ENCODE results near the gene DMD. TPM values are rescaled to one million over a fixed set of nuclear protein-coding genes. Genes with fewer than 3 reads are reported as not detected.
"Not testable (repeated sequence)": the region's sequence is repeated elsewhere in the genome, so short reads cannot be mapped to it uniquely, and the experiment has no call there.

Gene DMD
- total RNA-seq, 2 donors from 2014 or later, result 2.8 to 3.4 TPM

- peaks cover 5% of the 10 kb centered on the region for H3K36me3 Mint-ChIP-seq
- ATAC-seq (no peak), DNase-seq (ENCODE audit: low spot score) (no peak)
- H3K27ac Mint-ChIP-seq, result no peak overlapping the region
- H3K9me3 Mint-ChIP-seq, result peaks cover 10% of the 10 kb centered on the region
- H3K4me3 Mint-ChIP-seq, result no peak overlapping the region
- peaks cover 0 to 8% of the 10 kb centered on the region in 2 donors for H3K27me3 Mint-ChIP-seq
- H3K4me1 Mint-ChIP-seq (ENCODE audit: low read depth in 2 of 2), result no peaks in the 10 kb centered on the region
These were observed 818.7 kb downstream of the DMD start for GRCh38 chrX:32392655-32393054.

DNA sequence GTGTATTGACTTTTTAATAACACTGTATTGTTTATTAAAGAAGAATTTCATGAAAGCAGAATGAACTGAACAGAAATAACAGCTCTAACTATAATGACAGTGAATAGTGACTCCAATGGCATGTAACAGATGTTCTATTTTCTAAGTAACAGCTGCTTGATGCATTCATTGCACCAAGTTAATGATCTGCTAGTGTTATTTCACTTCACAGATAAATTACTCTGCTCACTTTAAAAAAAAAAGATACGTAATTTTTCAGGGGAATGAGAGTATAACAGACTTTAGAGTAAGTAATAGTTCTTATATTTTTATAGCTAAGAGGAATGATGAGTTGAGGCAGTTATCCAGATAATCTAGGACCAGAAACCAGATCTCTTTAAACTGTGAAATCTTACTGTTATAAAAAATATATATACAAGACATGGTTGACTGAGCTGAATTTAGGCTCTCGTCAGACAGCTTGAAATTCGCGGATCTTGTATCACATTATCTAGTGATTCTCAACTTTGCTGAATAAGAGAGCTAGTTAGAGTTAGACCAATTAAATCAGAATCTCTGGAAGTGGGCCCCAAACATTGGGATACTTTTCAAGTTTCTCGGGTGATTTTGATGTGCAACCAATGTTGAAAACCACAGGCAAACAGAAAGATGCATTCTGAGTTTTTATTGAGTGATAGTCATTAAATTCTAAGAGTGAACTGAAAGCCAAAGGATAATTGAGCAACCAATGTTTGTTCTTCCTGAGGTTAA, 840.7 kb downstream of the DMD start:
- DNase-seq (ENCODE audit: low spot score), result no peak
- ATAC-seq, result no peak
- no peaks in the 10 kb centered on the region for H3K4me1 Mint-ChIP-seq (ENCODE audit: low read depth in 2 of 2)
- no peaks in the 10 kb centered on the region for H3K36me3 Mint-ChIP-seq
- no peaks in the 10 kb centered on the region for H3K9me3 Mint-ChIP-seq
- H3K27me3 Mint-ChIP-seq, result no peaks in the 10 kb centered on the region
- H3K27ac Mint-ChIP-seq, result no peak overlapping the region
- H3K4me3 Mint-ChIP-seq, result no peak overlapping the region

GRCh38 chrX:32293962-32294700, 917.2 kb downstream of the DMD start:
- no peaks in the 10 kb centered on the region for H3K36me3 Mint-ChIP-seq
- ATAC-seq (no peak), DNase-seq (ENCODE audit: low spot score) (no peak)
- no peak overlapping the region for H3K27ac Mint-ChIP-seq
- no peak overlapping the region for H3K4me3 Mint-ChIP-seq
- H3K4me1 Mint-ChIP-seq (ENCODE audit: low read depth in 2 of 2), result no peaks in the 10 kb centered on the region
- H3K27me3 Mint-ChIP-seq, result no peaks in the 10 kb centered on the region
- peaks cover 3% of the 10 kb centered on the region for H3K9me3 Mint-ChIP-seq

GRCh38 chrX:32289356-32289755, 922.0 kb downstream of the DMD start:
- Mint-ChIP-seq H3K9me3 (peaks cover 3% of the 10 kb centered on the region), H3K36me3 (no peaks in the 10 kb centered on the region), H3K4me3 (no peak overlapping the region), H3K4me1 (ENCODE audit: low read depth in 2 of 2) (no peaks in the 10 kb centered on the region), H3K27me3 (peaks cover 0 to 3% of the 10 kb centered on the region in 2 donors), H3K27ac (no peak overlapping the region)
- ATAC-seq (no peak), DNase-seq (ENCODE audit: low spot score) (no peak)

GRCh38 chrX:32281853-32282252, 929.5 kb downstream of the DMD start:
- DNase-seq (ENCODE audit: low spot score), result no peak
- Mint-ChIP-seq H3K9me3 (peaks cover 11% of the 10 kb centered on the region), H3K36me3 (no peaks in the 10 kb centered on the region), H3K4me1 (ENCODE audit: low read depth in 2 of 2) (no peaks in the 10 kb centered on the region), H3K27ac (no peak overlapping the region), H3K4me3 (no peak overlapping the region), H3K27me3 (no peaks in the 10 kb centered on the region)
- ATAC-seq, result no peak

DNA sequence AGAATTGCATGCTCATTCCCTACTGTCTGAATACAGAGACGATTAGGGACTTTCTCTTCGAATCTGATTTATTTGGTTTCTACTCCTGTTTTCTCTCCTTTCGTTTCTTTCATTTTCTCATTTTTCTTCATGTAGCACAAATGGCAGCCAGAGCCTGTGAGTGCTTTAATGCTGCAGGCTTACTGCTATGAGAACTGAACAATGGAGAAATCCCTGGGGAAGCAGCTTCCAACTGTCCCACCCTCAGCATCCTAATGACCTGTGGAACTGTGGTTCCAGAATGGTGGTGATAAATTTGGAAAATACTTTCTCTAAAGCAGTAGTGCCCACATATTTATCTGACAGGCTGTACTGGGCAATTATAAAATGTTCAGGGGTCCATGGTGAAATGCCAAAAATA, 930.4 kb downstream of the DMD start:
- peaks cover 11% of the 10 kb centered on the region for H3K9me3 Mint-ChIP-seq
- no peaks in the 10 kb centered on the region for H3K36me3 Mint-ChIP-seq
- no peak for DNase-seq (ENCODE audit: low spot score)
- H3K27me3 Mint-ChIP-seq, result no peaks in the 10 kb centered on the region
- ATAC-seq, result no peak
- H3K4me1 Mint-ChIP-seq (ENCODE audit: low read depth in 2 of 2), result no peaks in the 10 kb centered on the region
- H3K4me3 Mint-ChIP-seq, result no peak overlapping the region
- no peak overlapping the region for H3K27ac Mint-ChIP-seq

DNA sequence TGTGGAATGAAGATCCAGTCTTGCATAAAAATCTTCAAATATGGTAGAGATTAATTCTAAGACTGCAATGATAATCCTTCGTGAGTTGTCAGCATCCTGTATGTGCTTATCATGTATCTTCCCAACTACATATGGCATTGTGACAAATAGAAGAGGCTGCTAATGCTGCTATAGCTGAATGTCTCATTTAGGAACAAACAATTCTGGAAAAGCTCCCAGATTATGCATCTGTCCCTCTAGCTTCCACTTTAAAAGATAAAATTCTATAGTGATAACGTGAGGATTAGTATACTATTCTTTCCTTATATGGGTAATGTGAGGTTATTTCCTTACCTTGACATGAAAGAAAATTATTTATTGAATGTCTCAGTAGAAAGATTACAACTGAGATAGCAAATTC, 930.9 kb downstream of the DMD start:
- no peaks in the 10 kb centered on the region for H3K27me3 Mint-ChIP-seq
- no peak for DNase-seq (ENCODE audit: low spot score)
- H3K4me3 Mint-ChIP-seq, result no peak overlapping the region
- H3K27ac Mint-ChIP-seq, result no peak overlapping the region
- H3K4me1 Mint-ChIP-seq (ENCODE audit: low read depth in 2 of 2), result no peaks in the 10 kb centered on the region
- peaks cover 11% of the 10 kb centered on the region for H3K9me3 Mint-ChIP-seq
- no peaks in the 10 kb centered on the region for H3K36me3 Mint-ChIP-seq
- ATAC-seq, result no peak

GRCh38 chrX:32276153-32276552, 935.2 kb downstream of the DMD start:
- Mint-ChIP-seq H3K27ac (no peak overlapping the region), H3K36me3 (no peaks in the 10 kb centered on the region), H3K9me3 (peaks cover 16% of the 10 kb centered on the region), H3K4me3 (no peak overlapping the region), H3K27me3 (no peaks in the 10 kb centered on the region), H3K4me1 (ENCODE audit: low read depth in 2 of 2) (no peaks in the 10 kb centered on the region)
- no peak for DNase-seq (ENCODE audit: low spot score)
- no peak for ATAC-seq

- DNase-seq (ENCODE audit: low spot score) (no peak), ATAC-seq (no peak)
- Mint-ChIP-seq H3K27me3 (no peaks in the 10 kb centered on the region), H3K27ac (no peak overlapping the region), H3K4me3 (no peak overlapping the region), H3K36me3 (no peaks in the 10 kb centered on the region), H3K4me1 (ENCODE audit: low read depth in 2 of 2) (no peaks in the 10 kb centered on the region), H3K9me3 (peaks cover 7% of the 10 kb centered on the region)
These were observed 941.5 kb downstream of the DMD start for GRCh38 chrX:32269866-32270265.

GRCh38 chrX:32268207-32268606, 943.1 kb downstream of the DMD start:
- ATAC-seq, result no peak
- Mint-ChIP-seq H3K27me3 (no peaks in the 10 kb centered on the region), H3K9me3 (peaks cover 6% of the 10 kb centered on the region), H3K4me3 (no peak overlapping the region), H3K27ac (no peak overlapping the region), H3K4me1 (ENCODE audit: low read depth in 2 of 2) (no peaks in the 10 kb centered on the region), H3K36me3 (no peaks in the 10 kb centered on the region)
- no peak for DNase-seq (ENCODE audit: low spot score)

DNA sequence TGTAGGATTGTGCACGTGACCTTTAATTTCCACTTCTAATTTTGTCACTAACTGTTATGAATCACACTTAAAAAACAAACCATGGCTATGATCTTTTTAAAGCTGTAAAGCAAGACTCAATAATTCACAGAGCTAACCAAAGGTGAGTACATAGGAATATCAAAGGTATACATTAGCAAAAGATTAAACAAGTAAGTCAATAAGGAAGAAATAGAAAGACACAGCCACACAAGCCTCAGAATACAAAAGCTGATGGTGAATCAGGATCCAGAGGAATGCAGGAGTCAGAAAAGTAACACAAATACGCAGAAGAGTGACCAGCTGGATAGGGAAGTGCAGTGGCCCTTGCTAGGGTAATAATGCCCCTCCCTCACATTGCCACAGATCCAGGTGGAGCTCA, 943.6 kb downstream of the DMD start:
- no peak for DNase-seq (ENCODE audit: low spot score)
- H3K27me3 Mint-ChIP-seq, result no peaks in the 10 kb centered on the region
- ATAC-seq, result no peak
- no peaks in the 10 kb centered on the region for H3K36me3 Mint-ChIP-seq
- no peaks in the 10 kb centered on the region for H3K4me1 Mint-ChIP-seq (ENCODE audit: low read depth in 2 of 2)
- H3K27ac Mint-ChIP-seq, result no peak overlapping the region
- no peak overlapping the region for H3K4me3 Mint-ChIP-seq
- H3K9me3 Mint-ChIP-seq, result peaks cover 6% of the 10 kb centered on the region

DNA sequence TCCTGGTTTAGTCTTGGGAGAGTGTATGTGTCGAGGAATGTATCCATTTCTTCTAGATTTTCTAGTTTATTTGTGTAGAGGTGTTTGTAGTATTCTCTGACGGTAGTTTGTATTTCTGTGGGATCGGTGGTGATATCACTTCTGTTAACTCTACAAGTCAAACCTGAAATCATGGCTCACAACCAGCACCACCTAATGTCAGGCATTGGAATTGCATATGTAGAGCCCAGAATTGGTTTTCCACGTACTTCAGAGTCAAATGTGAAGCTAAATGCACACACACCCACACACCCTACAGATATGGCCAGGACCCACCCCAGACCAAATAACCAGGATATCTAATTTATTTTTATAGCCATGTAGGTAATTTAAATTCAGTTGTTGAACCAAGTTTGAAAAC, 964.7 kb downstream of the DMD start:
- not testable (repeated sequence) for H3K4me1 Mint-ChIP-seq (ENCODE audit: low read depth in 2 of 2); H3K4me3 Mint-ChIP-seq; ATAC-seq

DNA sequence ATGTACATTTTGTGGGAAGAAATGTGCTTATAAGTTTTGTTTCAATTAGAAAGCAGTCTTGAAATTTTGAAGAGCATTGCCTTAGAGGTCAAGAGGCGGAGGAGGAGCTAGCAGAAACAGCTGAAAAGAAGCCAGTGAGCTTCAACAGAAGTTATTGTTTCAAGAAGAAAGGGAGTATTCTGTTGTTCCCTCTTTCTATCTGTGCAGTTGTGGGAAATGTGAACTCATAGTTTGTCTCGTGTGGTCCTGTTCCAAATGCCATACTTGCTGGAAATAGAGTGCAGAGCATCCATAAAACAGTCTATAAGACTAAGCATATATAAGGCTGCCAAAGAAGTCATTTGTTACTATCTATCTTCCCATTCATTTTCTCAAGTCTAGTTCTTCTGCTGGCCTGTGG, 1015.7 kb downstream of the DMD start:
- Mint-ChIP-seq H3K4me1 (ENCODE audit: low read depth in 2 of 2) (no peaks in the 10 kb centered on the region), H3K4me3 (no peak overlapping the region), H3K27me3 (peaks cover 0 to 2% of the 10 kb centered on the region in 2 donors), H3K9me3 (peaks cover 5% of the 10 kb centered on the region), H3K27ac (no peak overlapping the region), H3K36me3 (peaks cover 6% of the 10 kb centered on the region)
- ATAC-seq (no peak), DNase-seq (ENCODE audit: low spot score) (no peak)

More for the DNA sequence above, 964.7 kb downstream of the DMD start:
- not testable (repeated sequence) for H3K27me3 Mint-ChIP-seq; DNase-seq (ENCODE audit: low spot score); H3K27ac Mint-ChIP-seq; H3K9me3 Mint-ChIP-seq; H3K36me3 Mint-ChIP-seq

GRCh38 chrX:32191316-32191715, 1020.0 kb downstream of the DMD start:
- Mint-ChIP-seq H3K9me3 (peaks cover 5% of the 10 kb centered on the region), H3K4me1 (ENCODE audit: low read depth in 2 of 2) (no peaks in the 10 kb centered on the region), H3K4me3 (no peak overlapping the region), H3K36me3 (peaks cover 6% of the 10 kb centered on the region), H3K27ac (no peak overlapping the region), H3K27me3 (peaks cover 0 to 2% of the 10 kb centered on the region in 2 donors)
- ATAC-seq (no peak), DNase-seq (ENCODE audit: low spot score) (no peak)
